Neutrophil (primary cell): ENCODE results near the gene FAHD1.

Experiments
- H3K27ac ChIP-seq: fragments of 200-600 bp; sonication (generic); 2 replicates; pipeline ENCODE4 v1.5.1; 2016; ENCODE audit warnings: mild to moderate bottlenecking, moderate library complexity
- H3K27me3 ChIP-seq: fragments of 200-600 bp; sonication (generic); 2 replicates; pipeline ENCODE4 v1.6.0; 2016; ENCODE audit warnings: mild to moderate bottlenecking
- H3K36me3 ChIP-seq: fragments of 200-600 bp; sonication (generic); 2 replicates; pipeline ENCODE4 v1.5.1; 2017
- H3K4me1 ChIP-seq, 2 experiments: fragments of 200-600 bp in 1 of 2; sonication (generic) in 1 of 2; 1 replicate in 1 of 2; 2 replicates in 1 of 2; pipeline versions ENCODE4 v1.5.1 to v1.6.1; 2013 to 2016; ENCODE audit warnings: low read depth in 1 of 2, low read length in 1 of 2, mild to moderate bottlenecking in 1 of 2, moderate library complexity in 1 of 2; ENCODE audit not compliant: control insufficient read depth in 1 of 2, insufficient read depth in 1 of 2
- H3K4me3 ChIP-seq, 2 experiments: fragments of 200-600 bp in 1 of 2; sonication (generic) in 1 of 2; 1 replicate in 1 of 2; 2 replicates in 1 of 2; pipeline ENCODE4 v1.5.1; 2013 to 2016; ENCODE audit warnings: low read depth in 1 of 2, low read length in 1 of 2, mild to moderate bottlenecking in 1 of 2, moderate library complexity in 1 of 2
- H3K9me3 ChIP-seq: fragments of 200-600 bp; sonication (generic); 2 replicates; pipeline ENCODE4 v1.5.1; 2016
- CTCF ChIP-seq: fragments of 200-600 bp; sonication (generic); IDR thresholded peaks from 2 replicates; pipeline ENCODE4 v1.5.1; 2016; ENCODE audit warnings: antibody characterized with exemption

Gene FAHD1

GRCh38 chr16:1784977-1785845 is 41.8 kb upstream of the FAHD1 start:
- TF ChIP-seq CTCF, result no peak
- no peaks in the 10 kb centered on the region for H3K27me3 ChIP-seq
- H3K27ac ChIP-seq, result no peak overlapping the region
- H3K9me3 ChIP-seq, result no peaks in the 10 kb centered on the region
- H3K4me1 ChIP-seq, result peaks cover 23 to 26% of the 10 kb centered on the region in 2 experiments
- H3K4me3 ChIP-seq, result no peak overlapping the region
- H3K36me3 ChIP-seq, result peaks cover 46% of the 10 kb centered on the region

GRCh38 chr16:1785846-1786170 is 41.2 kb upstream of the FAHD1 start:
- Histone ChIP-seq H3K4me3 (no peak overlapping the region), H3K36me3 (peaks cover 46% of the 10 kb centered on the region), H3K27me3 (no peaks in the 10 kb centered on the region), H3K9me3 (no peaks in the 10 kb centered on the region), H3K27ac (no peak overlapping the region), H3K4me1 (peaks cover 20 to 23% of the 10 kb centered on the region in 2 experiments)
- TF ChIP-seq CTCF, result no peak

GRCh38 chr16:1786242-1787055 is 40.6 kb upstream of the FAHD1 start:
- Histone ChIP-seq H3K4me1 (peaks cover 13 to 17% of the 10 kb centered on the region in 2 experiments), H3K27ac (no peak overlapping the region), H3K4me3 (no peak overlapping the region), H3K9me3 (no peaks in the 10 kb centered on the region), H3K36me3 (peaks cover 46% of the 10 kb centered on the region), H3K27me3 (no peaks in the 10 kb centered on the region)
- no peak for TF ChIP-seq CTCF

GRCh38 chr16:1787056-1787321 is 40.0 kb upstream of the FAHD1 start:
- TF ChIP-seq CTCF, result no peak
- H3K4me3 ChIP-seq, result no peak overlapping the region
- H3K4me1 ChIP-seq, result peaks cover 8 to 12% of the 10 kb centered on the region in 2 experiments
- no peaks in the 10 kb centered on the region for H3K27me3 ChIP-seq
- H3K9me3 ChIP-seq, result no peaks in the 10 kb centered on the region
- H3K36me3 ChIP-seq, result peaks cover 52% of the 10 kb centered on the region
- H3K27ac ChIP-seq, result no peak overlapping the region

- H3K27ac ChIP-seq, result no peak overlapping the region
- H3K4me3 ChIP-seq, result no peak overlapping the region
- no peaks in the 10 kb centered on the region for H3K9me3 ChIP-seq
- no peak for TF ChIP-seq CTCF
- H3K27me3 ChIP-seq, result no peaks in the 10 kb centered on the region
- peaks cover 8 to 11% of the 10 kb centered on the region in 2 experiments for H3K4me1 ChIP-seq
- H3K36me3 ChIP-seq, result peaks cover 57% of the 10 kb centered on the region
Observed at GRCh38 chr16:1787322-1788094, 39.5 kb upstream of the FAHD1 start.
